A549 (cell line): ENCODE measurements around the gene GRID1. TPM values are rescaled to one million over a fixed set of nuclear protein-coding genes. Genes with fewer than 3 reads are reported as not detected.

ENCODE experiments used
- ATAC-seq, 2 experiments: fragments of 200-7000 bp in 1 of 2; fragments of >200 bp in 1 of 2; cut with Nextera tagmentation in 1 of 2; cut with Tn5 transposase in 1 of 2; 3 replicates each; pipeline versions ENCODE4 v1.8.0 to v1.9.1; 2018 to 2020; ENCODE audit warnings: mild to moderate bottlenecking in 1 of 2, moderate library complexity in 1 of 2
- CTCF ChIA-PET: fragments of 300-600 bp; sonication (Branson Sonifier 250); formaldehyde crosslinking; extraction: SDS; loops from one replicate; lab custom pipeline; 2021; ENCODE audit warnings: antibody characterized with exemption, inconsistent platforms; lab: Yijun Ruan, JAX
- POLR2A ChIA-PET: fragments of 350-600 bp; formaldehyde crosslinking; extraction: SDS; loops from one replicate; lab custom pipeline; 2021; ENCODE audit warnings: antibody characterized with exemption, inconsistent platforms; lab: Yijun Ruan, JAX
- DNase-seq, 2 experiments: peaks; one replicate each; pipeline versions ENCODE4 v3.0.0 to v3.0.0-alpha.2; 2011 to 2016; ENCODE audit warnings: low read depth in 1 of 2, low spot score in 1 of 2
- FAIRE-seq: peaks from 2 replicates; lab custom pipeline; 2011; peaks lifted over from hg19 to GRCh38; lab: Jason Lieb, UNC
- H3K27ac ChIP-seq, 2 experiments: fragments of >200 bp; sonication (Bioruptor Twin); formaldehyde crosslinking; 3 replicates each; pipeline ENCODE4 v1.5.1; 2016 to 2017
- H3K4me1 ChIP-seq: fragments of >200 bp; sonication (Bioruptor Twin); formaldehyde crosslinking; 3 replicates; pipeline ENCODE4 v1.6.1; 2016
- H3K4me2 ChIP-seq: fragments of >200 bp; sonication (Bioruptor Twin); formaldehyde crosslinking; 3 replicates; pipeline ENCODE4 v1.6.1; 2016
- H3K4me3 ChIP-seq: fragments of >200 bp; sonication (Bioruptor Twin); formaldehyde crosslinking; 3 replicates; pipeline ENCODE4 v1.5.1; 2016
- H3K9me3 ChIP-seq: fragments of >200 bp; sonication (Bioruptor Twin); formaldehyde crosslinking; 3 replicates; pipeline ENCODE4 v1.6.1; 2016
- CBX8 ChIP-seq: fragments of 200-600 bp; sonication (generic); IDR thresholded peaks from 2 replicates; pipeline ENCODE4 v1.6.1; 2016
- CEBPB ChIP-seq, 2 experiments: fragments of >200 bp in 1 of 2; sonication (Bioruptor Twin) in 1 of 2; formaldehyde crosslinking in 1 of 2; IDR thresholded peaks; 2 replicates each; pipeline ENCODE4 v1.6.1; 2012 to 2016
- CHD2 ChIP-seq: fragments of 150-350 bp; IDR thresholded peaks from 2 replicates; pipeline ENCODE4 v1.6.1; 2014; ENCODE audit warnings: low read length; ENCODE audit not compliant: partially characterized antibody
- EP300 ChIP-seq, 2 experiments: fragments of >200 bp; sonication (Bioruptor Twin); formaldehyde crosslinking; IDR thresholded peaks; 2 replicates in 1 of 2; 3 replicates in 1 of 2; pipeline ENCODE4 v1.6.1; 2016 to 2017
- ESRRA ChIP-seq: fragments of 150-350 bp; IDR thresholded peaks from 2 replicates; pipeline ENCODE4 v1.6.1; 2014; ENCODE audit warnings: mild to moderate bottlenecking, low read length, borderline replicate concordance
- FOSL2 ChIP-seq, 2 experiments: fragments of 450-650 bp in 1 of 2; fragments of >200 bp in 1 of 2; sonication (Bioruptor Twin) in 1 of 2; formaldehyde crosslinking; IDR thresholded peaks; 2 replicates each; pipeline versions ENCODE4 v1.5.0 to v1.6.1; 2016 to 2020; ENCODE audit warnings: mild to moderate bottlenecking in 1 of 2, moderate library complexity in 1 of 2
- HDAC2 ChIP-seq: fragments of 200-600 bp; sonication (generic); IDR thresholded peaks from 2 replicates; pipeline ENCODE4 v1.6.1; 2016
- HEYL ChIP-seq: fragments of 250-450 bp; sonication (Bioruptor Pico); IDR thresholded peaks from 2 replicates; pipeline ENCODE4 v1.8.0; 2021; ENCODE audit warnings: mild to moderate bottlenecking, moderate library complexity
- HOXA7 ChIP-seq: fragments of 250-450 bp; sonication (Bioruptor Pico); IDR thresholded peaks from 2 replicates; pipeline ENCODE4 v1.5.0; 2020; ENCODE audit warnings: mild to moderate bottlenecking, moderate library complexity
- HOXB5 ChIP-seq: fragments of 250-450 bp; sonication (Bioruptor Pico); IDR thresholded peaks from 2 replicates; pipeline ENCODE4 v1.5.0; 2020; ENCODE audit warnings: mild to moderate bottlenecking, moderate library complexity
- JUN ChIP-seq, 2 experiments: fragments of >200 bp; sonication (Bioruptor Twin); formaldehyde crosslinking; IDR thresholded peaks; 2 replicates in 1 of 2; 3 replicates in 1 of 2; pipeline ENCODE4 v1.6.1; 2016 to 2017
- KDM1A ChIP-seq: fragments of 200-600 bp; sonication (generic); IDR thresholded peaks from 2 replicates; pipeline ENCODE4 v1.6.1; 2016; ENCODE audit warnings: low read depth, mild to moderate bottlenecking
- NPAS2 ChIP-seq: fragments of 250-450 bp; sonication (Bioruptor Pico); IDR thresholded peaks from 2 replicates; pipeline ENCODE4 v1.8.0; 2022; ENCODE audit warnings: mild to moderate bottlenecking, moderate library complexity, borderline replicate concordance
- PHF8 ChIP-seq: fragments of 200-600 bp; sonication (generic); IDR thresholded peaks from 2 replicates; pipeline ENCODE4 v1.6.1; 2016; ENCODE audit warnings: low read depth, mild to moderate bottlenecking, antibody characterized with exemption, moderate library complexity, borderline replicate concordance
- RNF2 ChIP-seq: fragments of 200-600 bp; sonication (generic); IDR thresholded peaks from 2 replicates; pipeline ENCODE4 v1.6.1; 2016; ENCODE audit warnings: low read depth, mild to moderate bottlenecking, antibody characterized with exemption, moderate library complexity, borderline replicate concordance
- SMC3 ChIP-seq: fragments of >200 bp; sonication (Bioruptor Twin); formaldehyde crosslinking; IDR thresholded peaks from 3 replicates; pipeline ENCODE4 v1.6.1; 2018; ENCODE audit warnings: inconsistent platforms
- TFCP2L1 ChIP-seq: fragments of 250-450 bp; sonication (Bioruptor Pico); IDR thresholded peaks from 2 replicates; pipeline ENCODE4 v1.5.0; 2021; ENCODE audit warnings: mild to moderate bottlenecking
- TP53 ChIP-seq: fragments of 250-450 bp; sonication (Bioruptor Pico); IDR thresholded peaks from 2 replicates; pipeline ENCODE4 v1.5.0; 2021; ENCODE audit warnings: mild to moderate bottlenecking, moderate library complexity
- USF2 ChIP-seq: fragments of 450-650 bp; IDR thresholded peaks from 2 replicates; pipeline ENCODE4 v1.6.1; 2014; ENCODE audit warnings: antibody characterized with exemption
- ZNF302 ChIP-seq: fragments of 250-450 bp; sonication (Bioruptor Pico); IDR thresholded peaks from 2 replicates; pipeline ENCODE4 v1.9.0; 2021; ENCODE audit warnings: inconsistent platforms, mild to moderate bottlenecking, moderate library complexity
- WGBS: methylation state at CpG from one replicate; pipeline ENCODE4 v1.1.6; 2017; ENCODE audit errors: missing lambda C conversion rate; 5-methylcytosine and 5-hydroxymethylcytosine counted together
- polyA plus RNA-seq, 4 experiments: library from polyadenylated mRNA; depleted of rRNA in 3 of 4; stranded (reverse); fragments of >200 nt; fragmentation: RNase III in 1 of 4; extraction: RNeasy Plus Mini Kit Qiagen cat#74134 plus additional on column Dnase treatment in 1 of 4; gene quantifications; 2 replicates in 3 of 4; 3 replicates in 1 of 4; pipeline ENCODE4 v1.2.3, GENCODE V29; 2011 to 2017
- TF ChIP-seq, protein P1 (sequence below): fragments of 250-450 bp; sonication (Bioruptor Pico); IDR thresholded peaks from 2 replicates; pipeline ENCODE4 v1.5.0; 2021; ENCODE audit warnings: mild to moderate bottlenecking, moderate library complexity, borderline replicate concordance
- TF ChIP-seq, protein P2 (sequence below): IDR thresholded peaks from 2 replicates; pipeline ENCODE4 v1.6.1; 2012

Gene GRID1
- polyA plus RNA-seq, 2 of the 4 experiments (the other 2 are of a cell fraction) = 0.14 to 0.30 TPM

DNA sequence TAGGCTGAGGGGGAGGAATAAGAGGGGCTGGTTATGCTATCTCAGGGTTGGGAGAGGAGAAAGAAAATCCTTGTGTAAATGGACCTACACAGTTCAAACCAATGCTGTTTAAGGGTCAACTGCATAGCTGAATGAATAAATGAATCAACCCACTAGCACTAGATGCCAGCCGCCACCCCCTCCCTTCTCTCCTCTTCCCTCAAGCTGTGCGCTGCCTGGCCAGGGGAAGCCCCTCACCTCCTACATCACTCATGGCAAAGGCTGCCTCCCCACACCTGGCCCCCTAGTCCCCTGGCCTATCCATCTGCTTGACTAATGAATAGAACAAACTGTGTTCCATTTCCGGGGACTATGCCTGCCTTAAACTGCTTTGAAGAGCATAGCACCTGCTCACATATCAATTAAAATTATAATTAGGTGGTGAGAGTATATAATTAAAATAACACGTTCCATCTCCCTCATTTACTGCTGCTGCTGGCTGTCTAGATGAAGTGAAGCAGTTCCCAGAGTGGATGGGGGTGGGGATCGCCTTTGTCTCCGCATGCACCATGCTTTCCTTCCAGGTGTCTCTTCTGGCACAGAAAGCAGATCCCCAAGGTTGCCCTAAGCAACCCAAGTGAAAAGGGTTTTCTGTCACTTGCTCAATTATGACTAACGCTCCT lies 32.6 kb downstream of the GRID1 start:
- WGBS = 44% methylated on average over 7 of the region's 7 CpGs
- CTCF ChIA-PET = no interaction called here
- Histone ChIP-seq H3K4me2 (no peak overlapping the region), H3K9me3 (no peaks in the 10 kb centered on the region)
- FAIRE-seq (no peak), ATAC-seq (no peak), DNase-seq (no peak)
- POLR2A ChIA-PET = no interaction called here
- TF ChIP-seq TP53 = no peak
- no peak for TF ChIP-seq NPAS2 (CRISPR knock-in tag)
- TF ChIP-seq CHD2 = no peak
- TF ChIP-seq HOXA7 (CRISPR knock-in tag) = no peak
- TF ChIP-seq HEYL = no peak
- TF ChIP-seq, protein P1, sequence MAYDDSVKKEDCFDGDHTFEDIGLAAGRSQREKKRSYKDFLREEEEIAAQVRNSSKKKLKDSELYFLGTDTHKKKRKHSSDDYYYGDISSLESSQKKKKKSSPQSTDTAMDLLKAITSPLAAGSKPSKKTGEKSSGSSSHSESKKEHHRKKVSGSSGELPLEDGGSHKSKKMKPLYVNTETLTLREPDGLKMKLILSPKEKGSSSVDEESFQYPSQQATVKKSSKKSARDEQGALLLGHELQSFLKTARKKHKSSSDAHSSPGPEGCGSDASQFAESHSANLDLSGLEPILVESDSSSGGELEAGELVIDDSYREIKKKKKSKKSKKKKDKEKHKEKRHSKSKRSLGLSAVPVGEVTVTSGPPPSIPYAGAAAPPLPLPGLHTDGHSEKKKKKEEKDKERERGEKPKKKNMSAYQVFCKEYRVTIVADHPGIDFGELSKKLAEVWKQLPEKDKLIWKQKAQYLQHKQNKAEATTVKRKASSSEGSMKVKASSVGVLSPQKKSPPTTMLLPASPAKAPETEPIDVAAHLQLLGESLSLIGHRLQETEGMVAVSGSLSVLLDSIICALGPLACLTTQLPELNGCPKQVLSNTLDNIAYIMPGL (CRISPR knock-in tag) = no peak
- TF ChIP-seq JUN (IDR thresholded peaks at IDR 0.05) = no peak
- TF ChIP-seq KDM1A = no peak
- TF ChIP-seq HOXB5 (CRISPR knock-in tag) = no peak
- no peak for TF ChIP-seq RNF2
- no peak for TF ChIP-seq HDAC2
- TF ChIP-seq USF2 = no peak
- no peak for TF ChIP-seq EP300 (IDR thresholded peaks at IDR 0.05)
- TF ChIP-seq, protein P2, sequence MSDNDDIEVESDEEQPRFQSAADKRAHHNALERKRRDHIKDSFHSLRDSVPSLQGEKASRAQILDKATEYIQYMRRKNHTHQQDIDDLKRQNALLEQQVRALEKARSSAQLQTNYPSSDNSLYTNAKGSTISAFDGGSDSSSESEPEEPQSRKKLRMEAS = no peak
- TF ChIP-seq ZNF302 = no peak
- TF ChIP-seq TFCP2L1 = no peak
- no peak for TF ChIP-seq FOSL2 (IDR thresholded peaks at IDR 0.05)
- no peak for TF ChIP-seq FOSL2 (CRISPR knock-in tag; IDR thresholded peaks at IDR 0.05)
- TF ChIP-seq CBX8 = no peak
- TF ChIP-seq PHF8 = no peak
- TF ChIP-seq CEBPB (IDR thresholded peaks at IDR 0.05) = no peak
- TF ChIP-seq, all 56 proteins: peak for 0
- no peak overlapping the region for H3K4me3 ChIP-seq
- H3K4me1 ChIP-seq = no peaks in the 10 kb centered on the region
- no peak overlapping the region for H3K27ac ChIP-seq

- Histone ChIP-seq H3K9me3 (no peaks in the 10 kb centered on the region), H3K4me3 (no peak overlapping the region), H3K27ac (no peak overlapping the region), H3K4me2 (no peak overlapping the region), H3K4me1 (no peaks in the 10 kb centered on the region)
- 34% methylated on average over 6 of the region's 8 CpGs for WGBS
- ChIA-PET CTCF (interaction anchor here (1.5 kb wide), 1 partner anchor 1718 kb away, joined by 3 read pairs; no protein-coding TSS in a partner anchor), POLR2A (no interaction called here)
- FAIRE-seq (no peak), ATAC-seq (peak in 1 of 2 experiments; percentile 10; a peak in 1 of 6 replicates), DNase-seq (no peak)
- TF ChIP-seq ESRRA = no peak
- no peak for TF ChIP-seq CHD2
- TF ChIP-seq SMC3 = no peak
Observed at GRCh38 chr10:86331861-86332260, 34.7 kb downstream of the GRID1 start.
